ENCODE measurements around the gene CDCA5. TPM values are rescaled to one million over a fixed set of nuclear protein-coding genes. Genes with fewer than 3 reads are reported as not detected.
A peak's percentile ranks its signal among the peaks of the same experiment; 100 is the strongest.

CDCA5 gene
- total RNA-seq, 2 experiments from 2014 or later = 169 to 174 TPM

DNA sequence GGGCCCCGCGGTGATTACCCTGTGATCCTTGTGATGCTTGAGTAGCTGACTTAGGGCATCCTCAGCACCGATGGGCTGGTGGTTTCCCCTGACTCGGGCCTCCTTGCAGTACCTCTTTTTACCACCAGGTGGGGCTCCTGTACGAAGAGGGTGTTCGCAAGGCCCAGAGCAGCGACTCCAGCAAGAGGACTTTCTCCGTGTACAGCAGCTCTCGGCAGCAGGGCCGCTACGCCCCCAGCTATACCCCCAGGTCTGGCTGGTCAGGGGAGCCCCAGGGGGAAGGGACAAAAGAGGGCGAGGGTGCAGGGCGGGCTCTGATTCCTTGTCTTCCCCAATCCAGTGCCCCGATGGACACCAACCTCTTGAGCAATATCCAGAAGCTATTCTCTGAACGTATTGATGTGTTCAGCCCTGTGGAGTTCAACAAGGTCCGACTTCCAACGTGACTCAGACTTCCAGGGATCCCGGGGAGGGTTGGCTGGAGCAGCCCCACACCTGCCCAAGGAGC lies 26.6 kb upstream of the CDCA5 start:
- DNase-seq = peak; percentile 99
- Mint-ChIP-seq H3K36me3 (ENCODE audit: low read depth) (peaks cover under 1% of the 10 kb centered on the region), H3K4me1 (ENCODE audit: low read depth) (peaks cover 38% of the 10 kb centered on the region), H3K27me3 (ENCODE audit: low read depth) (no peaks in the 10 kb centered on the region), H3K27ac (peak overlapping the region; percentile 46), H3K9me3 (no peaks in the 10 kb centered on the region), H3K4me3 (peak overlapping the region; percentile 29)
- CTCF ChIA-PET = interaction anchor here (0.5 to 4.1 kb wide), 27 partner anchors 8 to 264 kb away, joined by 3 to 41 read pairs (median 4); partner anchors contain the start of genes ARL2, CAPN1, CDC42EP2 and DPF2
- intact Hi-C loops (cut with micrococcal nuclease) = loop anchor here (1.0 to 5.0 kb wide), 6 partner anchors 8 to 222 kb away; partner anchors contain the start of genes CAPN1, DPF2, POLA2 and SAC3D1

DNA sequence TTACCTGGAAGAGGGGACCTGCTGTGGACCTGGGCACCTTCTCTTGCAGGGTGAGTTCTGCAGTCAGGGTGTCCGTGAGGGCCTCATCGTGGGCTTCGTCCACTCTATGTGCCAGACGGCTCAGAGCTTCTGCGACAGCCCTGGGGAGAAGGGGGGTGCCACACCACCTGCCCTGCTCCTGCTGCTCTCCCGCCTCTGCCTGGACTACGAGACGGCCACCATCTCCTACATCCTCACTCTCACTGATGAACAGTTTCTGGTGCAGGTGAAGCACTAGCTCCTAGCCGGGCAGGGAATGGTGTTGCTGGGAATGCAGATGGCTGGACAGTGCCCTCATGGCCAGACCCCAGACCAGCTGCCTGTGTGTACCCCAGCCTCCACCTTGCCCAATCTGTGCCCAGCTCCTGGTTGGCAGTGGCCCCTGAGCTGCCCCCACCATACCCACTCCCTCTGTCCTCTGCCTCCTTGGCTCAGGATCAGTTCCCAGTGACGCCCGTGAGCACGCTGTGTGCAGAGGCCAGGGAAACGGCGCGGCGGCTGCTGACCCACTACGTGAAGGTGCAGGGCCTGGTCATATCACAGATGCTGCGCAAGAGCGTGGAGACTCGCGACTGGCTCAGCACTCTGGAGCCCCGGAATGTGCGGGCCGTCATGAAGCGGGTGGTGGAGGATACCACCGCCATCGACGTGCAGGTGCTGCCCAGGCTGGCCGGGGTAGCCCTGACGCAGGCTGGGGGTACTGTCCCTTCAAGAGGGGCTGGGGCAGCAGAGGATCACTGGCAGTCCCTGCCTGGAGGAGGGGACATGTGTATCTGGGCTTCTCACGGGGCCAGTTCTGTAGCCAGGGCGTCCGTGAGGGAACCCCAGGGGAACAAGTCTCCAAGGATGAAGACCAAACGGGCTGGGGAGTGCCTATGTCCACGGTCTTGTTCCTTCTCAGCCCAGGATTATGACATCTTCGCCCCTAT lies 25.7 kb upstream of the CDCA5 start:
- H3K4me1 Mint-ChIP-seq (ENCODE audit: low read depth) = peaks cover 37% of the 10 kb centered on the region
- no peak overlapping the region for H3K4me3 Mint-ChIP-seq
- H3K9me3 Mint-ChIP-seq = no peaks in the 10 kb centered on the region
- CTCF ChIA-PET = interaction anchor here (0.5 to 4.1 kb wide), 18 partner anchors 7 to 263 kb away, joined by 3 to 41 read pairs (median 6); partner anchors contain the start of genes ARL2, CAPN1, DPF2 and FAU
- no peak for DNase-seq
- H3K27me3 Mint-ChIP-seq (ENCODE audit: low read depth) = no peaks in the 10 kb centered on the region
- peak overlapping the region; percentile 46 for H3K27ac Mint-ChIP-seq
- peaks cover 1% of the 10 kb centered on the region for H3K36me3 Mint-ChIP-seq (ENCODE audit: low read depth)
- intact Hi-C loops (cut with micrococcal nuclease) = loop anchor here (1.0 to 5.0 kb wide), 6 partner anchors 9 to 223 kb away; partner anchors contain the start of genes CAPN1, DPF2, POLA2 and SAC3D1

DNA sequence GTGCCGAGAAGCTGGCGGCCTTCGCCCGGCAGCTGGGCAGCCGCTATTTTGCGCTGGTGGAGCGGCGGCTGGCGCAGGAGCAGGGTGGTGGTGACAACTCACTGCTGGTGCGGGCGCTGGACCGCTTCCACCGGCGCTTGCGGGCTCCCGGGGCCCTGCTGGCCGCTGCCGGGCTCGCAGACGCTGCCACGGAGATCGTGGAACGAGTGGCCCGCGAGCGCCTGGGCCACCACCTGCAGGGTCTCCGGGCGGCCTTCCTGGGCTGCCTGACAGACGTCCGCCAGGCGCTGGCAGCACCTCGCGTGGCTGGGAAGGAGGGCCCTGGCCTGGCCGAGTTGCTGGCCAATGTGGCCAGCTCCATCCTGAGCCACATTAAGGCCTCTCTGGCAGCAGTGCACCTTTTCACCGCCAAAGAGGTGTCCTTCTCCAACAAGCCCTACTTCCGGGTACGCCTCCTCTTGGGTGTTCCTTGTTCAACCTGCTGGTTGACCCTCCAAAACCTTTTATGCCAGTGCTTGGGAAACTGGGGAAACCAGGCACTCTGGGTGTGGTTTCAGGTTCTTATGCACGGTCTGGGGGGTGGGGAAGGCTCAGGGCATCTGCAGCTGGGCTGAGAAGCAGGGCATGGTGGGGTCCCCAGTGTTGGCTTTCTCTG lies 24.8 kb upstream of the CDCA5 start:
- no peaks in the 10 kb centered on the region for H3K9me3 Mint-ChIP-seq
- H3K36me3 Mint-ChIP-seq (ENCODE audit: low read depth) = peaks cover 1% of the 10 kb centered on the region
- DNase-seq = no peak
- intact Hi-C loops (cut with micrococcal nuclease) = no loop called here
- CTCF ChIA-PET = interaction anchor here (0.7 kb wide), 1 partner anchor 207 kb away, joined by 3 read pairs; no protein-coding TSS in a partner anchor
- no peak overlapping the region for H3K27ac Mint-ChIP-seq
- peaks cover 34% of the 10 kb centered on the region for H3K4me1 Mint-ChIP-seq (ENCODE audit: low read depth)
- H3K27me3 Mint-ChIP-seq (ENCODE audit: low read depth) = no peaks in the 10 kb centered on the region
- no peak overlapping the region for H3K4me3 Mint-ChIP-seq

DNA sequence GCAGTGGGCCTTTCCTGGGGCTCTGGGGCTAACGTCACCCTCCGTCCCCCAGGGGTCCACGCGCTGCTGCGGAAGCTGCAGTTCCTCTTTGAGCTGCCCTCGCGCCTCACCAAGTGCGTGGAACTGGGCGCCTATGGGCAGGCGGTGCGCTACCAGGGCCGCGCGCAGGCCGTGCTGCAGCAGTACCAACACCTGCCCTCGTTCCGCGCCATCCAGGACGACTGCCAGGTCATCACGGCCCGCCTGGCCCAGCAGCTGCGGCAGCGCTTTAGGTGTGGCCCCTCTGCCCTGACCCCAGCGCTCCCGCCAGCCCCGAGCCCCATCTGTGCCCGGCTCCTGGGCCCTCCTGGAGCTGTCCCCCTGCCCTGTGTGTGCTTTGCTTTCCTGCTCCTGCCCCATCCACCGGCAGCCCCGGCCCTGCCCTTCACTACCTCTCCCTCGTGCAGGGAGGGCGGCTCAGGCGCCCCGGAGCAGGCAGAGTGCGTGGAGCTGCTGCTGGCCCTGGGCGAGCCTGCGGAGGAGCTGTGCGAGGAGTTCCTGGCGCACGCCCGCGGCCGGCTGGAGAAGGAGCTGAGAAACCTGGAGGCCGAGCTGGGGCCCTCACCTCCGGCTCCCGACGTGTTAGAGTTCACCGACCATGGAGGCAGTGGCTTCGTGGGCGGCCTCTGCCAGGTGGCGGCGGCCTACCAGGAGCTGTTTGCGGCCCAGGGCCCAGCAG lies 24.1 kb upstream of the CDCA5 start:
- no peaks in the 10 kb centered on the region for H3K27me3 Mint-ChIP-seq (ENCODE audit: low read depth)
- intact Hi-C loops (cut with micrococcal nuclease) = no loop called here
- no peaks in the 10 kb centered on the region for H3K9me3 Mint-ChIP-seq
- CTCF ChIA-PET = no interaction called here
- peaks cover 27% of the 10 kb centered on the region for H3K4me1 Mint-ChIP-seq (ENCODE audit: low read depth)
- no peak overlapping the region for H3K4me3 Mint-ChIP-seq
- no peak overlapping the region for H3K27ac Mint-ChIP-seq
- DNase-seq = no peak
- H3K36me3 Mint-ChIP-seq (ENCODE audit: low read depth) = peaks cover 1% of the 10 kb centered on the region

DNA sequence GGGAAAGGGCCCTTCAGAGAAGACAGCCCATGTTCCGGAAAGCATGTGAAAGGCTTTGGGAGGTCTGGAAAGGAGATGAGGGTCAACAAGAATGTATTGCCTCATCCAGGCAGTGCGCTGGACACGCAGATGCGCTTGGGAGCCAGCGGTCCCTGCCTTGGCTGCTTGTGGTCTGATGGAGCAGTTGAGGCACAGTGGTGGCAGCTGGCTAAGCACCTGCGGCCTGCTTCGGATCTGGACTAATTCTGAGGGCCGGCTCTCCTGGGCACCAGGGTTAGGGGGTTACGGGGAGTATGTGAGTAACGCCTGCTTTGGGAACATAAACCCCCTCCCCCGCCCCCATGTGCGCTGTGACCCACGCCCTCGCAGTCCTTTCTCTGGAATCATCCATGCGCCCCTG lies 23.2 kb upstream of the CDCA5 start:
- Mint-ChIP-seq H3K4me3 (no peak overlapping the region), H3K27ac (no peak overlapping the region), H3K27me3 (ENCODE audit: low read depth) (no peaks in the 10 kb centered on the region), H3K36me3 (ENCODE audit: low read depth) (peaks cover 1% of the 10 kb centered on the region), H3K9me3 (no peaks in the 10 kb centered on the region), H3K4me1 (ENCODE audit: low read depth) (peaks cover 27% of the 10 kb centered on the region)
- intact Hi-C loops (cut with micrococcal nuclease) = no loop called here
- CTCF ChIA-PET = no interaction called here
- DNase-seq = no peak

DNA sequence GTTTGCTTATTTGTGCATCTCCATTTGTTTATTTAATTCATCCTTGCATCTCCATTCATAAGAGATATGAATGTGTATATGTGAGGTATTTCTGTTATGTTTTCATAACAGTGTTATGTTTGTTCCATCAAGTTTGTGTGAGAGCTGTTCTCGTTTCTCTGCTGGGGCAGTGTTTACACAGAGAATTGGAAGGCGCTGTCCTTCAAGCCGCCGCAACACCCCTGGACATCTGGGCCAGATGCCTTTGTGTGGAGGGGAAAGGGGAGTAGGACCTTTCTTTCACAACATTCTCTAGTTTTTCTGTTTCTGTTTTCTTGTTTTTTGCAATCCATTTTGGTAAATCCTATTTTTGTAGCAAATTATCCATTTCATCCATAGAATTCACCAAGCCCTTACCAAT lies 20.8 kb upstream of the CDCA5 start:
- peaks cover 6% of the 10 kb centered on the region for H3K4me1 Mint-ChIP-seq (ENCODE audit: low read depth)

DNA sequence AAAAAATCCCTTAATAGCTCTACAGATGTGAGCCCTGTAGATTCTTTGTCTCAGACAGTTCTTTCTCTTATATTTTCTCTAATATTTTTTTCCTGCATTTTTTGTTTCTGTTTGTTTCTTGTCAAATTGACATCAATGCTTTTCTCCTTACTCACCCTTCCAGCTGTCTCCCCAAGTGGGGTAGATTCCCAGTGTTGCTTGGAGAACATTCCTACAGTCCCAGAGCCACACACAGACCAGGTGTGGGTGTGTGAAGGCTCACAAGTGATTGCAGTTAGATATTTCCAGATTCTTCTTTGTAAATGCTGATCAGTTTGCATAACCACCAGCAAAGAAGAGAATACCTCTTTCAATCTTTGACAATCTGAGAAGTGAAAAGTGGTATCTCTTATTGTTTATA lies 19.6 kb upstream of the CDCA5 start:
- no peak for DNase-seq
- CTCF ChIA-PET = interaction anchor here (0.6 to 3.4 kb wide), 2 partner anchors 8 to 29 kb away, joined by 3 to 16 read pairs; partner anchors contain the start of gene TM7SF2
- Mint-ChIP-seq H3K4me3 (no peak overlapping the region), H3K4me1 (ENCODE audit: low read depth) (peaks cover 6% of the 10 kb centered on the region), H3K9me3 (no peaks in the 10 kb centered on the region), H3K27me3 (ENCODE audit: low read depth) (no peaks in the 10 kb centered on the region), H3K27ac (no peak overlapping the region), H3K36me3 (ENCODE audit: low read depth) (peaks cover 4% of the 10 kb centered on the region)
- intact Hi-C loops (cut with micrococcal nuclease) = no loop called here

More for the DNA sequence above, 20.8 kb upstream of the CDCA5 start:
- CTCF ChIA-PET = no interaction called here
- no peak for DNase-seq
- no peaks in the 10 kb centered on the region for H3K9me3 Mint-ChIP-seq
- no peaks in the 10 kb centered on the region for H3K27me3 Mint-ChIP-seq (ENCODE audit: low read depth)
- no peak overlapping the region for H3K4me3 Mint-ChIP-seq
- peaks cover 4% of the 10 kb centered on the region for H3K36me3 Mint-ChIP-seq (ENCODE audit: low read depth)
- peak overlapping the region; percentile 6 for H3K27ac Mint-ChIP-seq
- intact Hi-C loops (cut with micrococcal nuclease) = no loop called here

DNA sequence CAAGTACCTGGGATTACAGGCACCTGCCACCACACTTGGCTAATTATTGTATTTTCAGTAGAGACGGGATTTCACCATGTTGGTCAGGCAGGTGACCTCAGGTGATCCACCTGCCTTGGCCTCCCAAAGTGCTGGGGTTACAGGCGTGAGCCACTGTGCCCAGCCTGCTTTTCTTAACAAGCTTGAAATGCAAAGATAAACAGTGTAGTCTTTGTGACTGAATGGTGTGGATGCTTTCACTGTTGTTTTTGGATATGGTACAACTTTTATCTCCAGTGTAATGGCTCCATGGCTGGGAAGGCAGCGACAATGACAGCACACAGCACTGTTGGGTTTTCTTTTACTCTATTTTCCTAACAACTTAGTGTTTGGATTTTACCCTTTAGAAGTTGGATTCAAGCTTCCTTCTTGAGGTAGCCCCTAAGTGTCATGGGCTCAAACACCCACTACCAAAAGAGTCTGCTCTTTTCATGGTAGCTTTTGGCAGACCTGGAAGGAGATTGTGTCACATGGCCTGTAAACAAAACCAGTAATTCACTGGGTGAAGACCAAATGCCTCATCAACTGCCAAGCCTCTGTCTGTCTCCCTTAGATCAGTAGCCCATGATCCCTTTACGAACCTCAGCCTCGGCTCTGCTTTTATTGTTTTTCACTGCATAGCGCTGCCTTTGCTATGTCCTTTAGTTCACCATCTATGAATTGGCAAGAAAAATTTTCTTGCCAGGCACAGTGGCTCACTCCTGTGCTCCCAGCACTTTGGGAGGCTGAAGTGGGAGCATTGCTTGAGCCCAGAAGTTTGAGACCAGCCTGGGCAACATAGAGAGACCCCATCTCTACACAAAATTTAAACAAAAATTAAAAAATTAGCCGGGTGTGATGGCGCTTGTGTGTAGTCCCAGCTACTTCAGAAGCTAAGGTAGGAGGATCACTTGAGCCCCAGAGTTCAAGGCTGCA lies 18.6 kb upstream of the CDCA5 start:
- H3K4me3 Mint-ChIP-seq = no peak overlapping the region
- intact Hi-C loops (cut with micrococcal nuclease) = no loop called here
- H3K4me1 Mint-ChIP-seq (ENCODE audit: low read depth) = peaks cover 12% of the 10 kb centered on the region
- no peak overlapping the region for H3K27ac Mint-ChIP-seq
- CTCF ChIA-PET = interaction anchor here (0.6 to 3.4 kb wide), 5 partner anchors 9 to 272 kb away, joined by 3 to 16 read pairs (median 4); partner anchors contain the start of genes TM7SF2 and ZNHIT2
- no peaks in the 10 kb centered on the region for H3K9me3 Mint-ChIP-seq
- H3K36me3 Mint-ChIP-seq (ENCODE audit: low read depth) = peaks cover 4% of the 10 kb centered on the region
- no peak for DNase-seq
- H3K27me3 Mint-ChIP-seq (ENCODE audit: low read depth) = no peaks in the 10 kb centered on the region

DNA sequence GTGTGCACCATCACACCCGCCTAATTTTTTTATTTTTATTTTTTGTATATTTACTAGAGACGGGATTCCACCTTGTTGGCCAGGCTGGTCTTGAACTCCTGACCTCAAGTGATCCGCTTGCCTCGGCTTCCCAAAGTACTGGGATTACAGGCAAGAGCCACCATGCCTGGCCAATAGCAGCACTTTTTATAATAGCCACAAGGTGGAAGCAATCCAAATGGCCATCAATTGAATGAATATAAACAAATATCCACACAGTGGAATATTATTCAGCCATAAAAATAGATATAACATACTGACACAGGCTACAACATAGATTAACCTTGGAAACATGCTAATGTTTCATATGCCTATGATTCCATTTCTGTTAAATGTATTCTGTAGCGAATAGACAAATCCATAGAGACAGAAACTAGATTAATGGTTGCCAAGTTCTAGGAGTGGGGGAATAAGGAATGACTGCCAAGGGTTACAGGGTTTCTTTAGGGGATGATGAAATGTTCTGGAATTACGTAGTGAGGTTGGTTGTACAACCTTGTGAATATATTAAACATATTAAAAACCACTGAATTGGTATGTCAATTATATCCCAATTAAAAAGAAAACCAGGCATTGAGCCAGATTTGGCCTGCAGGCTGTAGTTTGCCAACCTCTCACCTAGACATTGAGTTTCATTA lies 17.0 kb upstream of the CDCA5 start:
- Mint-ChIP-seq H3K4me1 (ENCODE audit: low read depth) (peaks cover 19% of the 10 kb centered on the region), H3K27me3 (ENCODE audit: low read depth) (no peaks in the 10 kb centered on the region), H3K4me3 (no peak overlapping the region), H3K27ac (no peak overlapping the region), H3K36me3 (ENCODE audit: low read depth) (peaks cover 4% of the 10 kb centered on the region), H3K9me3 (no peaks in the 10 kb centered on the region)
- DNase-seq = no peak
- CTCF ChIA-PET = interaction anchor here (1.2 to 5.1 kb wide), 4 partner anchors 11 to 18 kb away, joined by 3 to 41 read pairs (median 10); partner anchors contain the start of genes TM7SF2 and ZNHIT2
- intact Hi-C loops (cut with micrococcal nuclease) = no loop called here

DNA sequence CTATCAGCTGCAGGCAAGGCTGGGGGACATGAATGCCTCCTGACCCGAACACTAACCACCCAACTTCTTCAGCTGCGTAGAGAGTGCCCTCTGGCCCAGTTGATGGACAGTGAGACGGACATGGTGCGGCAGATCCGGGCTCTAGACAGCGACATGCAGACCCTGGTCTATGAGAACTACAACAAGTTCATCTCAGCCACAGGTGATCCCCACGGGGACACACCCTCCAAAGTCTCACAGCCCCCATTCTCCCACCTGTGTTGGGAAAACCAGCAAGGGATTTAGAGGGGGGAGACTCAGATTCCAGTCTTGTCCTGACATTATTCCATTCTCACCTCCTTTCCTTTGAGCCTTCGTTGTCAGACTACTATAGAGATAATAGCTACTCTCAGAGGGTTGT lies 13.1 kb upstream of the CDCA5 start:
- Mint-ChIP-seq H3K4me1 (ENCODE audit: low read depth) (peaks cover 17% of the 10 kb centered on the region), H3K9me3 (no peaks in the 10 kb centered on the region), H3K27ac (peak overlapping the region; percentile 24), H3K4me3 (peak overlapping the region; percentile 94), H3K36me3 (ENCODE audit: low read depth) (peaks cover 2% of the 10 kb centered on the region), H3K27me3 (ENCODE audit: low read depth) (no peaks in the 10 kb centered on the region)
- CTCF ChIA-PET = interaction anchor here (1.7 to 5.1 kb wide), 2 partner anchors 15 to 84 kb away, joined by 4 to 41 read pairs; partner anchors contain the start of gene TM7SF2
- intact Hi-C loops (cut with micrococcal nuclease) = loop anchor here (1.0 to 2.0 kb wide), 6 partner anchors 13 to 70 kb away; partner anchors contain the start of genes CDCA5, FAU, MRPL49 and SNX15
- DNase-seq = no peak

Measured in activated naive CD4-positive, alpha-beta T cell treated with anti-CD3 and anti-CD28 coated beads for 36 hours (primary cell).